ENCODE results near the gene LBHD2. TPM values are rescaled to one million over a fixed set of nuclear protein-coding genes. Genes with fewer than 3 reads are reported as not detected.

LBHD2 gene
- total and polyA plus RNA-seq, 2 of the 13 experiments (the other 11 are each of a cell fraction or from before 2014, with no cell fraction given), result 0.67 to 1.00 TPM

- TF ChIP-seq ZNF629 (CRISPR knock-in tag; conservative IDR thresholded peaks at IDR 0.05) (no peak), ZNF619 (CRISPR knock-in tag; IDR thresholded peaks at IDR 0.05) (peak; percentile 77; the same call in 1 of the 2 replicates), ZNF503 (CRISPR knock-in tag; IDR thresholded peaks at IDR 0.05) (peak; percentile 88), ZFP41 (CRISPR knock-in tag; IDR thresholded peaks at IDR 0.05; ENCODE audit: borderline replicate concordance) (peak; percentile 84), SRSF4 (IDR thresholded peaks at IDR 0.05; ENCODE audit: low read depth, low read length, poor library complexity, severe bottlenecking) (no peak), ATF7 (IDR thresholded peaks at IDR 0.05) (no peak), ATF7 (CRISPR knock-in tag; IDR thresholded peaks at IDR 0.05) (peak; percentile 38; the same call in 1 of the 2 replicates), RNF219 (CRISPR knock-in tag; IDR thresholded peaks at IDR 0.05) (peak; percentile 42; the same call in 1 of the 2 replicates), ZNF512B (CRISPR knock-in tag; IDR thresholded peaks at IDR 0.05; ENCODE audit: borderline replicate concordance) (no peak), DZIP1 (CRISPR knock-in tag; IDR thresholded peaks at IDR 0.05) (peak; percentile 32; the same call in 1 of the 2 replicates), PAXIP1 (CRISPR knock-in tag; conservative IDR thresholded peaks at IDR 0.05) (peak; percentile 95), NFATC3 (CRISPR knock-in tag; IDR thresholded peaks at IDR 0.05) (no peak), YEATS2 (CRISPR knock-in tag; IDR thresholded peaks at IDR 0.05; ENCODE audit: borderline replicate concordance) (no peak; the same call in 1 of the 2 replicates)
Measured at GRCh38 chr14:103099081-103099732, 15.2 kb downstream of the LBHD2 start (continued).
